Stimulated activated CD8-positive, alpha-beta memory T cell treated with anti-CD3 and anti-CD28 coated beads, Interleukin-7, amount 100 ng/mL, for 1 hour (primary cell): ENCODE data around the gene THAP4.

Experiments
- DNase-seq, 2 donors: peaks; one replicate each; pipeline ENCODE4 v3.0.0-alpha.2; 2020; ENCODE audit warnings: low read depth in 2 of 2

THAP4 gene, protein sequence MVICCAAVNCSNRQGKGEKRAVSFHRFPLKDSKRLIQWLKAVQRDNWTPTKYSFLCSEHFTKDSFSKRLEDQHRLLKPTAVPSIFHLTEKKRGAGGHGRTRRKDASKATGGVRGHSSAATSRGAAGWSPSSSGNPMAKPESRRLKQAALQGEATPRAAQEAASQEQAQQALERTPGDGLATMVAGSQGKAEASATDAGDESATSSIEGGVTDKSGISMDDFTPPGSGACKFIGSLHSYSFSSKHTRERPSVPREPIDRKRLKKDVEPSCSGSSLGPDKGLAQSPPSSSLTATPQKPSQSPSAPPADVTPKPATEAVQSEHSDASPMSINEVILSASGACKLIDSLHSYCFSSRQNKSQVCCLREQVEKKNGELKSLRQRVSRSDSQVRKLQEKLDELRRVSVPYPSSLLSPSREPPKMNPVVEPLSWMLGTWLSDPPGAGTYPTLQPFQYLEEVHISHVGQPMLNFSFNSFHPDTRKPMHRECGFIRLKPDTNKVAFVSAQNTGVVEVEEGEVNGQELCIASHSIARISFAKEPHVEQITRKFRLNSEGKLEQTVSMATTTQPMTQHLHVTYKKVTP

DNA sequence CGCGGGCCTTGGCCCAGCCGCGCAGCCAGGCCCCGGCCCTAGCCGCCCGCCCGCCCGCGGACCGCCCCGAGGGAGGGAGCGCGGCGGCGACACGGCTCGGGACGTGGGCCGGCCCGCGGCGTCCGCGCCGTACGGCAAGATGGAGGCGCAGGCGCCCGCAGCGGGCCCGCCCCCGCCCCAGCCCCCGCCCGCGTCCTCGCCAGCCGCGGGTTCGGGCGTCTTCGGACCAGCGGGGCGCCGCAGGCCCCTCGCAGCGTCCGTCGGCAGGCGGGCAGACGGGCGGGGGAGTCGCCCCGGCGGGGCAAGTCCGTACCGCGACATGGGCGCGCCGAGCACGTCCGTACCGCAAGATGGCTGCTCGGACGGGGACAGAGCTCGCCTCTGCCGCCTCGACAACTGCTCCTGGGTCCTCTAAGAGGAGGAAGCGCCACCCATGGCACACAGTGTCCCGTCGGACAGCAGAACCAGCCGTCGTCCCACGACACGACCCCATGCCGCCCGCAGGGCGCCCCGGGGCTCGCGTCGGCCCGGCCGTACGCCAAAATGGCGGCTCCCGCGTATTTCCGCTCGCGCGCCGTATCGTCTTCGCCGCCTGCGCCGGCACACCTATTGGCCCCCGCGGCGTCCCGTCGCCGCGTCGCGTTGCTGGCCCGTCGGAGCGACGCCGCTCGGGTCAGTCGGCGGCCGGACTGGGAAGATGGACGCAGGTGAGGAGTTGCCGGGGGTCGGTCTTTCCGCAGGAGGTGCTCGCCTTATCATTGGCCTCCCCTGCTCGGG, at the start of gene THAP4, which contains the start of gene ATG4B:
Gene THAP4 (minus strand): TSS at position 141 of the 777 bp plus-strand sequence. CDS start 141 bp downstream, outside the sequence.
Gene ATG4B (plus strand): TSS at position 676 of the 777 bp plus-strand sequence. CDS start 22 bp downstream, at position 698.
- peak; percentile 49 to 57 for DNase-seq

DNA sequence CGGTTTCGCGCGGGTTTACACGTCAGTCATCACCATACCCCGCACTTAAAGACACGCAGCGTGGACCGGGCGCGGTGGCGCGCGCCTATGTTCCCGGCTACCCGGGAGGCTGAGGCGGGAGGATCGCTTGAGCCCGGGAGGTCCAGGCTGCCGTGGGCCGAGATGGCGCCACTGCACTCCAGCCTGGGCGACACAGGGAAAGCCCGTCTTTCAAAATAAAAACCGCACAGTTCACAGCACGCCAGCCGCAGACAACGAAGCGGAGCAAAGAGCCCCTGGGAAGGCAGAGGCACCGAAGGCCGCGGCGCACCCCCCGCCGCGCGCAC, 49.3 kb upstream of the THAP4 start:
- DNase-seq, result no peak

GRCh38 chr2:241680827-241681599, 44.1 kb upstream of the THAP4 start:
- DNase-seq, result no peak

GRCh38 chr2:241680044-241680443, 43.1 kb upstream of the THAP4 start:
- DNase-seq, result no peak

DNA sequence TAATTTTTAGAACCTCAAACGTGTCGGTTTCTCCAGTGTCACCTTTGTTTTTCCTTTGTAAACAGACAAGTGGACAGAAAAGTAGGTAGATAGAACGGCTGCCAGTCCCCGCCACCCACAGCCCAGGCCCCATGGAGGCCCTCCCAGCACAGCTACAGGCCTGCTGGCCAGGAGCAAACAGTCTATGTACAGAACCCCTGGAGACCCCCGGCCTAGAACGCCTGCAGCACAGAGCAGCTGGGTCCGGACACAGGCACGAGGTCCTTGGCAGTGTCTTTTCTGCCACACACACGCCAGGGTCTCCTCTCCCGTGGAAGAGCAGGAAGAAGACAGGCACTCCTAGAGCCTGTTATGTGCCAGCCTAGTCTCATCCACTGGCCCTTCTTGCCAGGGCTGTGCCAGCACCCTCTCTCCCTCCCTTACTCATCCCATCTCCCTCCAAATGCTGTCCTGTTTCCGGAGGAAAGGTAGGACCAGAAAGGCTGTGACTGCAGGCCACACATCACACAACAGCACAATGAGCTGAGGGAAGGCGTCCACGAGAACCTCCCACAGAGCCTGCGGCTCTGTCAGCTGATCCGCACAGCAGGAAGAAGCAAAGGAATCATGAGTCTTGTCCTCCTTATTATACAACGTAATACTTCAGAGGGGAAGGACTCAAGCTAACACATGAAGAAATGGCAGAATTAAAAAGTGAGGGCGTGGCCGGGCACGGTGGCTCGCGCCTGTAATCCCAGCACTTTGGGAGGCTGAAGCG, 42.0 kb upstream of the THAP4 start:
- DNase-seq, result no peak

DNA sequence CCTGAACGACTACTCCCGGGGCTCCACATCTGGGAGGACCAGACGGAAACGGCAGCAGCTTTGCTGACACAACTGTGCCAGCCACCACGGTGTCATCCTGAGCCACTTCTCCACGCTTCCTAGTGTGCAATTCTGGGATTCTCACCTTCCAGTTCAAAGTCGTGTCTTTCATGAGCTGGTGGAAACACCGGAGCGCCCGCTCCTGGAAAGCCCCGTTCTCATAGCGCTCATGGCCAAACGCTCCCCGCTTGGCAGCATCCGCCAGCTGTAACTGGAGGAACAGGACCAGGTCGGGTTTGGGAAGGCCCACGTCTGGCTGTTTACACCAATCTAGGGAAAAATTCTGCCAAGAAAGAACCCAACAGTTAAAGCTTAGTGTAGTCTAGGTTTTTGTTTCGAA, 41.3 kb upstream of the THAP4 start:
- DNase-seq, result no peak

DNA sequence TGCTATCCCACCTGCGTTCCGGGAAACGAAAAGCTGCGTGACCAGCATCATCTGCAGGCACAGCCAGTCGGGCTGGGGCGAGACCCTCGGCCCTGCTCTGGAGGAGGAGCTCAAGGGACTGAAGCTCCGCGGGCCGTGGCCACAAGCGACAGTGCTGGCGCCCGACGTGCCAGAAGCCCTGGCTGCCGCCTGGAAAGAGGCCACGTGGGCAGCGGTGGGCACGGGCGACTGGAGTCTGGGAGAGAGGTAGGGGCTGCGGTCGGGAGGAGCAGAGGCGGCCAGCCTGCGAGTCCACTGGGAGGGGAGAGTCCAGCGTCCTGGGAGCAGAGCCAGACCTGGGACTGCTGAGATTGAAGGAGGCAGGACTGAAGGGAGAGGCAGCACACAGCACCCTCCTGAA, 40.4 kb upstream of the THAP4 start:
- DNase-seq, result no peak

GRCh38 chr2:241676665-241677064, 39.7 kb upstream of the THAP4 start:
- DNase-seq, result no peak

- no peak for DNase-seq
Measured at GRCh38 chr2:241675885-241676284, 38.9 kb upstream of the THAP4 start.

- no peak for DNase-seq
Measured at GRCh38 chr2:241673797-241674725, 37.1 kb upstream of the THAP4 start.

DNA sequence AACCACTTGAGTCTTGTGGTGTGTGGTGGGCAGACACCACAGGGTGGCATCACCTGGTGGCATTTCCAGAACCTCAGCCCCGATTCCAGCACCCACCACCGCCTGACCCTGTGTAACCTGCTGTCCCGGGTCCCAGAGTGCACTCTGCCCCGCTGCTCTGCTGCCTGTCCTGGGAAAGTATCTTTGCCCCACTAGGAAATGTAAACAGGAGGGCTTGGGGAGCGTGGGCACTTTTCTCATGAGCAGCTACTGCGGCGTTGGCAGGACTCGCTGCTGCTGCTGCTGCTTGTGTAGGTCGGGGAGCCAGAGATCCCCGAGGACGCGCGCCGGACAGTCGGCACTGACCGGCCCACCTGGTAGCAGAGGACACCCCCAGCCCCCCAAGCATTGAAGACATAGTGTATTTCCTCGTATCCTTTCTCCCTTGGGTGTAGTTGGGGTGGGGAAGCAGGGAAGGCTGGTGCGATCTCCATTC, 36.3 kb upstream of the THAP4 start:
- no peak for DNase-seq

GRCh38 chr2:241672243-241673188, 35.6 kb upstream of the THAP4 start:
- no peak for DNase-seq

- DNase-seq, result no peak
Measured at GRCh38 chr2:241671457-241672240, 34.7 kb upstream of the THAP4 start.

GRCh38 chr2:241670333-241671110, 33.6 kb upstream of the THAP4 start:
- DNase-seq, result no peak

DNA sequence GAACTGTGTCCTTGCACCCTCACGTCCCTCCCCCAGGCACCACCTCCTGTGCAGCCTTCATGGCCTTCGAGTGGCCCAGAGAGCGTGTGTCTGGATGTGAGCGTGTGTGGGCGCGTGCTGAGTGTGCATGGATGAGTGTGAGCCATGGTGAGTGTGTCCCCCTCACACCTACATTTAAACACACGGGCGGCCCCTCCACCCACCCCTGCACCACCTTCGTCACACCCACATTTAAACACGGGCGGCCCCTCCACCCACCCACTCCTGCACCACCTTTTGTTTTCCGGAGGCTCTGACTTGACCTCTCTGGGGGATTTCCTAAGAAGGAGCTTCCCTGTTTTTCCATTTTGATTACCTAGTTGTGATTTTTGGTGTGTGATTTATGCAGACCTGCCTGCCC, 31.9 kb upstream of the THAP4 start:
- no peak for DNase-seq

- no peak for DNase-seq
Measured at GRCh38 chr2:241668354-241668753, 31.4 kb upstream of the THAP4 start.
